Activated B cell treated with CpG ODN at 0.5 μM for 24 hours (primary cell): ENCODE results near the gene STX1B. TPM values are rescaled to one million over a fixed set of nuclear protein-coding genes. Genes with fewer than 3 reads are reported as not detected.

Experiments
- ATAC-seq: fragments of 200-7000 bp; cut with Tn5 transposase; one replicate; pipeline ENCODE4 v1.10.0; 2021; ENCODE audit warnings: low read depth, mild to moderate bottlenecking, moderate library complexity
- CTCF ChIA-PET: fragments of 350-600 bp; sonication (Branson Sonifier 250); formaldehyde crosslinking; loops from one replicate; lab custom pipeline; 2021; ENCODE audit warnings: antibody characterized with exemption; lab: Charles Lee
- POLR2A ChIA-PET: fragments of 350-600 bp; sonication (Branson Sonifier 250); formaldehyde crosslinking; loops from one replicate; lab custom pipeline; 2021; ENCODE audit warnings: antibody characterized with exemption; lab: Charles Lee
- DNase-seq: peaks from one replicate; pipeline ENCODE4 v3.0.0; 2022
- H3K27ac Mint-ChIP-seq: one replicate; pipeline ENCODE4 v1.8.0; 2020; ENCODE audit warnings: mixed read lengths
- H3K27me3 Mint-ChIP-seq: one replicate; pipeline ENCODE4 v1.8.0; 2021; ENCODE audit warnings: mixed read lengths
- H3K36me3 Mint-ChIP-seq: one replicate; pipeline ENCODE4 v1.8.0; 2021; ENCODE audit warnings: low read depth, mixed read lengths
- H3K4me1 Mint-ChIP-seq: one replicate; pipeline ENCODE4 v1.8.0; 2021; ENCODE audit warnings: mixed read lengths
- H3K4me3 Mint-ChIP-seq: one replicate; pipeline ENCODE4 v1.8.0; 2020; ENCODE audit warnings: mild to moderate bottlenecking, mixed read lengths
- H3K9me3 Mint-ChIP-seq: one replicate; pipeline ENCODE4 v1.8.0; 2020; ENCODE audit warnings: mixed read lengths
- CTCF ChIP-seq: fragments of 200-600 bp; IDR thresholded peaks from one replicate; pipeline ENCODE4 v1.8.0; 2022; ENCODE audit warnings: antibody characterized with exemption, mild to moderate bottlenecking
- intact Hi-C: fragments of 100-400 bp; cut with micrococcal nuclease; formaldehyde crosslinking; loops from one replicate; pipeline ENCODE4 v1.15.1; 2024
- total RNA-seq: library from RNA; stranded (reverse); gene quantifications from 2 replicates; pipeline ENCODE4 v1.2.3, GENCODE V29; 2022

The STX1B gene
- total RNA-seq, 1 donor from 2014 or later: 1.2 TPM

- POLR2A ChIA-PET: interaction anchor here (0.7 kb wide), 2 partner anchors 21 to 295 kb away, joined by 4 to 5 read pairs; no protein-coding TSS in a partner anchor
- ATAC-seq (no peak), DNase-seq (no peak)
- no peak overlapping the region for H3K4me3 Mint-ChIP-seq
- H3K4me1 Mint-ChIP-seq: no peaks in the 10 kb centered on the region
- CTCF ChIA-PET: no interaction called here
- H3K27me3 Mint-ChIP-seq: no peaks in the 10 kb centered on the region
- H3K36me3 Mint-ChIP-seq: peaks cover 32% of the 10 kb centered on the region
- intact Hi-C loops: no loop called here
- H3K9me3 Mint-ChIP-seq: no peaks in the 10 kb centered on the region
- no peak overlapping the region for H3K27ac Mint-ChIP-seq
- TF ChIP-seq CTCF: no peak
These were observed 33.6 kb upstream of the STX1B start for GRCh38 chr16:31043898-31044481.

- DNase-seq (no peak), ATAC-seq (no peak)
- Mint-ChIP-seq H3K4me1 (no peaks in the 10 kb centered on the region), H3K27me3 (no peaks in the 10 kb centered on the region), H3K27ac (no peak overlapping the region), H3K9me3 (no peaks in the 10 kb centered on the region), H3K4me3 (no peak overlapping the region), H3K36me3 (peaks cover 38% of the 10 kb centered on the region)
- TF ChIP-seq CTCF: no peak
- intact Hi-C loops: no loop called here
- ChIA-PET CTCF (no interaction called here), POLR2A (interaction anchor here (0.7 kb wide), 2 partner anchors 22 to 294 kb away, joined by 4 to 5 read pairs; no protein-coding TSS in a partner anchor)
These were observed 32.9 kb upstream of the STX1B start for GRCh38 chr16:31043352-31043751.

GRCh38 chr16:31042866-31043265 lies 32.4 kb upstream of the STX1B start:
- TF ChIP-seq CTCF: no peak
- intact Hi-C loops: no loop called here
- peaks cover 43% of the 10 kb centered on the region for H3K36me3 Mint-ChIP-seq
- no peak overlapping the region for H3K27ac Mint-ChIP-seq
- H3K4me3 Mint-ChIP-seq: no peak overlapping the region
- DNase-seq (no peak), ATAC-seq (no peak)
- H3K4me1 Mint-ChIP-seq: no peaks in the 10 kb centered on the region
- CTCF ChIA-PET: no interaction called here
- no peaks in the 10 kb centered on the region for H3K9me3 Mint-ChIP-seq
- POLR2A ChIA-PET: no interaction called here
- no peaks in the 10 kb centered on the region for H3K27me3 Mint-ChIP-seq

GRCh38 chr16:31038993-31039392 lies 28.6 kb upstream of the STX1B start:
- TF ChIP-seq CTCF: no peak
- intact Hi-C loops: no loop called here
- POLR2A ChIA-PET: no interaction called here
- Mint-ChIP-seq H3K4me3 (no peak overlapping the region), H3K27ac (no peak overlapping the region), H3K9me3 (no peaks in the 10 kb centered on the region), H3K36me3 (peaks cover 68% of the 10 kb centered on the region), H3K27me3 (no peaks in the 10 kb centered on the region), H3K4me1 (peaks cover 10% of the 10 kb centered on the region)
- ATAC-seq: no peak
- CTCF ChIA-PET: no interaction called here
- DNase-seq: no peak

GRCh38 chr16:31036691-31037090 lies 26.3 kb upstream of the STX1B start:
- H3K27me3 Mint-ChIP-seq: no peaks in the 10 kb centered on the region
- H3K4me3 Mint-ChIP-seq: no peak overlapping the region
- POLR2A ChIA-PET: interaction anchor here (1.4 kb wide), 1 partner anchor 37 kb away, joined by 6 read pairs; the partner anchor contains the start of genes ZNF646 and ZNF668
- H3K9me3 Mint-ChIP-seq: no peaks in the 10 kb centered on the region
- no peak for TF ChIP-seq CTCF
- intact Hi-C loops: no loop called here
- DNase-seq: no peak
- CTCF ChIA-PET: no interaction called here
- ATAC-seq: no peak
- H3K4me1 Mint-ChIP-seq: peaks cover 17% of the 10 kb centered on the region
- H3K27ac Mint-ChIP-seq: no peak overlapping the region
- H3K36me3 Mint-ChIP-seq: peaks cover 68% of the 10 kb centered on the region
